RWPE1 (cell line): ENCODE data around the gene KIRREL2.
"Not testable (repeated sequence)": the region's sequence is repeated elsewhere in the genome, so short reads cannot be mapped to it uniquely, and the experiment has no call there.

ENCODE experiments used
- CTCF ChIA-PET: fragments of 350-600 bp; sonication (Branson Sonifier 250); formaldehyde crosslinking; extraction: SDS; loops from one replicate; lab custom pipeline; 2021; lab: Yijun Ruan, JAX
- POLR2A ChIA-PET: fragments of 400-600 bp; formaldehyde crosslinking; extraction: SDS; loops from one replicate; lab custom pipeline; 2020; ENCODE audit warnings: antibody characterized with exemption; ENCODE audit not compliant: low non-redundant PET; lab: Yijun Ruan, JAX
- DNase-seq: peaks from one replicate; pipeline ENCODE4 v3.0.0; 2012; ENCODE audit warnings: low spot score
- H3K27ac ChIP-seq: fragments of 450-650 bp; 2 replicates; pipeline ENCODE4 v1.5.1; 2017
- CTCF ChIP-seq: fragments of 450-650 bp; conservative IDR thresholded peaks from 2 replicates; pipeline ENCODE4 v1.5.1; 2017; ENCODE audit warnings: low read depth, mild to moderate bottlenecking

The KIRREL2 gene

GRCh38 chr19:35868172-35868822, 11.6 kb downstream of the KIRREL2 start, which contains the start of gene APLP1:
Gene APLP1, plus strand, starts transcription at chr19:35868574. Its CDS starts 63 bp downstream, at chr19:35868637.
- CTCF ChIA-PET: interaction anchor here (0.9 kb wide), 1 partner anchor 19 kb away, joined by 3 read pairs; no protein-coding TSS in a partner anchor
- POLR2A ChIA-PET: no interaction called here
- no peak for TF ChIP-seq CTCF
- DNase-seq: no peak
- H3K27ac ChIP-seq: no peak within 1 kb of the TSS

- ChIA-PET CTCF (interaction anchor here (0.7 to 0.9 kb wide), 2 partner anchors 20 to 313 kb away, joined by 3 read pairs; no protein-coding TSS in a partner anchor), POLR2A (interaction anchor here (0.7 kb wide), 1 partner anchor 26 kb away, joined by 4 read pairs; no protein-coding TSS in a partner anchor)
- DNase-seq: no peak
- H3K27ac ChIP-seq: no peak overlapping the region
- TF ChIP-seq CTCF: no peak
Measured at GRCh38 chr19:35868823-35869326, 12.2 kb downstream of the KIRREL2 start.

GRCh38 chr19:35869327-35870123, 12.8 kb downstream of the KIRREL2 start:
- ChIA-PET CTCF (interaction anchor here (0.7 to 1.1 kb wide), 3 partner anchors 12 to 313 kb away, joined by 3 read pairs; no protein-coding TSS in a partner anchor), POLR2A (interaction anchor here (0.5 to 0.7 kb wide), 2 partner anchors 25 to 31 kb away, joined by 4 to 7 read pairs; partner anchors contain the start of gene NFKBID)
- no peak for TF ChIP-seq CTCF
- no peak overlapping the region for H3K27ac ChIP-seq
- peak; percentile 74 for DNase-seq

GRCh38 chr19:35870124-35870736, 13.5 kb downstream of the KIRREL2 start:
- H3K27ac ChIP-seq: not testable (repeated sequence)
- ChIA-PET POLR2A (interaction anchor here (0.5 kb wide), 1 partner anchor 30 kb away, joined by 7 read pairs; the partner anchor contains the start of gene NFKBID), CTCF (interaction anchor here (0.6 to 1.1 kb wide), 2 partner anchors 11 to 359 kb away, joined by 3 read pairs; no protein-coding TSS in a partner anchor)
- DNase-seq: peak; percentile 54

- TF ChIP-seq CTCF: no peak
- ChIA-PET POLR2A (no interaction called here), CTCF (interaction anchor here (0.6 to 1.1 kb wide), 2 partner anchors 11 to 360 kb away, joined by 3 read pairs; no protein-coding TSS in a partner anchor)
- no peak overlapping the region for H3K27ac ChIP-seq
- DNase-seq: no peak
Measured at GRCh38 chr19:35870798-35871197, 14.1 kb downstream of the KIRREL2 start.

GRCh38 chr19:35871611-35872010, 14.9 kb downstream of the KIRREL2 start:
- TF ChIP-seq CTCF: no peak
- no peak for DNase-seq
- ChIA-PET POLR2A (no interaction called here), CTCF (interaction anchor here (0.8 kb wide), 1 partner anchor 27 kb away, joined by 3 read pairs; no protein-coding TSS in a partner anchor)
- H3K27ac ChIP-seq: no peak overlapping the region
